ENCODE measurements around the gene PNMA8C.
A peak's percentile ranks its signal among the peaks of the same experiment; 100 is the strongest.

Gene PNMA8C

GRCh38 chr19:46431824-46432223 lies 3.1 kb upstream of the PNMA8C start:
- H3K27ac ChIP-seq: no peak overlapping the region
- TF ChIP-seq CTCF (IDR thresholded peaks at IDR 0.05) (peak; percentile 15; the same call in 1 of the 2 replicates), ZFX (IDR thresholded peaks at IDR 0.05; ENCODE audit: borderline replicate concordance) (no peak)

GRCh38 chr19:46429999-46430398 lies 1.3 kb upstream of the PNMA8C start:
- no peak overlapping the region for H3K27ac ChIP-seq
- no peak for TF ChIP-seq ZFX (IDR thresholded peaks at IDR 0.05; ENCODE audit: borderline replicate concordance)
- TF ChIP-seq CTCF (IDR thresholded peaks at IDR 0.05): no peak

GRCh38 chr19:46427518-46428045 lies 1.2 kb downstream of the PNMA8C start:
- TF ChIP-seq ZFX (IDR thresholded peaks at IDR 0.05; ENCODE audit: borderline replicate concordance) (no peak), CTCF (IDR thresholded peaks at IDR 0.05) (no peak)
- no peak overlapping the region for H3K27ac ChIP-seq

- H3K27ac ChIP-seq: peak overlapping the region; percentile 54
- TF ChIP-seq CTCF (IDR thresholded peaks at IDR 0.05) (no peak), ZFX (IDR thresholded peaks at IDR 0.05; ENCODE audit: borderline replicate concordance) (no peak)
Measured at GRCh38 chr19:46426506-46427162, 2.1 kb downstream of the PNMA8C start.

GRCh38 chr19:46426035-46426505 lies 2.7 kb downstream of the PNMA8C start:
- no peak for TF ChIP-seq ZFX (IDR thresholded peaks at IDR 0.05; ENCODE audit: borderline replicate concordance)
- TF ChIP-seq CTCF (IDR thresholded peaks at IDR 0.05): no peak
- peak overlapping the region; percentile 54 for H3K27ac ChIP-seq

GRCh38 chr19:46423188-46423587 lies 5.5 kb downstream of the PNMA8C start:
- no peak overlapping the region for H3K27ac ChIP-seq
- TF ChIP-seq CTCF (IDR thresholded peaks at IDR 0.05): no peak
- TF ChIP-seq ZFX (IDR thresholded peaks at IDR 0.05; ENCODE audit: borderline replicate concordance): no peak

GRCh38 chr19:46422344-46422743 lies 6.4 kb downstream of the PNMA8C start:
- no peak for TF ChIP-seq ZFX (IDR thresholded peaks at IDR 0.05; ENCODE audit: borderline replicate concordance)
- TF ChIP-seq CTCF (IDR thresholded peaks at IDR 0.05): no peak
- no peak overlapping the region for H3K27ac ChIP-seq

Measured in 22Rv1 (cell line).